ENCODE data around the gene VPS26B. TPM values are rescaled to one million over a fixed set of nuclear protein-coding genes. Genes with fewer than 3 reads are reported as not detected.

VPS26B gene
- total RNA-seq, 1 donor from 2014 or later, result 19.2 TPM

GRCh38 chr11:134264966-134265764 is 40.7 kb downstream of the VPS26B start:
- no peak for TF ChIP-seq CTCF (IDR thresholded peaks at IDR 0.05; ENCODE audit: insufficient read depth, low read length, severe bottlenecking)
- Histone ChIP-seq H3K27me3 (ENCODE audit: control insufficient read depth, insufficient read depth, low read length) (no peaks in the 10 kb centered on the region), H3K4me3 (ENCODE audit: low read depth, low read length) (no peak overlapping the region), H3K36me3 (ENCODE audit: control insufficient read depth, insufficient read depth, low read length) (peaks cover 9% of the 10 kb centered on the region)
- DNase-seq (ENCODE audit: low read depth) (no peak), FAIRE-seq (peak; percentile 13)

GRCh38 chr11:134266440-134266839 is 42.0 kb downstream of the VPS26B start:
- Histone ChIP-seq H3K27me3 (ENCODE audit: control insufficient read depth, insufficient read depth, low read length) (no peaks in the 10 kb centered on the region), H3K4me3 (ENCODE audit: low read depth, low read length) (no peak overlapping the region), H3K36me3 (ENCODE audit: control insufficient read depth, insufficient read depth, low read length) (peaks cover 6% of the 10 kb centered on the region)
- FAIRE-seq (peak; percentile 64), DNase-seq (ENCODE audit: low read depth) (no peak)
- TF ChIP-seq CTCF (IDR thresholded peaks at IDR 0.05; ENCODE audit: insufficient read depth, low read length, severe bottlenecking), result no peak

- no peak overlapping the region for H3K4me3 ChIP-seq (ENCODE audit: low read depth, low read length)
- H3K27me3 ChIP-seq (ENCODE audit: control insufficient read depth, insufficient read depth, low read length), result no peaks in the 10 kb centered on the region
- DNase-seq (ENCODE audit: low read depth) (peak; percentile 99), FAIRE-seq (peak; percentile 95)
- peaks cover 4% of the 10 kb centered on the region for H3K36me3 ChIP-seq (ENCODE audit: control insufficient read depth, insufficient read depth, low read length)
- no peak for TF ChIP-seq CTCF (IDR thresholded peaks at IDR 0.05; ENCODE audit: insufficient read depth, low read length, severe bottlenecking)
Measured at GRCh38 chr11:134266841-134267251, 42.4 kb downstream of the VPS26B start.

- DNase-seq (ENCODE audit: low read depth) (peak; percentile 35), FAIRE-seq (no peak)
- peaks cover 1% of the 10 kb centered on the region for H3K36me3 ChIP-seq (ENCODE audit: control insufficient read depth, insufficient read depth, low read length)
- H3K27me3 ChIP-seq (ENCODE audit: control insufficient read depth, insufficient read depth, low read length), result no peaks in the 10 kb centered on the region
- no peak overlapping the region for H3K4me3 ChIP-seq (ENCODE audit: low read depth, low read length)
- TF ChIP-seq CTCF (IDR thresholded peaks at IDR 0.05; ENCODE audit: insufficient read depth, low read length, severe bottlenecking), result no peak
Measured at GRCh38 chr11:134267461-134267860, 43.0 kb downstream of the VPS26B start.

GRCh38 chr11:134267966-134268365 is 43.5 kb downstream of the VPS26B start:
- H3K4me3 ChIP-seq (ENCODE audit: low read depth, low read length), result no peak overlapping the region
- FAIRE-seq, result no peak
- TF ChIP-seq CTCF (IDR thresholded peaks at IDR 0.05; ENCODE audit: insufficient read depth, low read length, severe bottlenecking), result no peak
- no peaks in the 10 kb centered on the region for H3K27me3 ChIP-seq (ENCODE audit: control insufficient read depth, insufficient read depth, low read length)
- DNase-seq (ENCODE audit: low read depth), result no peak
- H3K36me3 ChIP-seq (ENCODE audit: control insufficient read depth, insufficient read depth, low read length), result peaks cover 1% of the 10 kb centered on the region
